GDM1 (cell line): ENCODE measurements around the gene RELB.
"Not testable (repeated sequence)": the region's sequence is repeated elsewhere in the genome, so short reads cannot be mapped to it uniquely, and the experiment has no call there.

Experiments used
- DNase-seq: peaks from one replicate; lab custom pipeline; 2025; lab: John Stamatoyannopoulos, UW

The RELB gene

DNA sequence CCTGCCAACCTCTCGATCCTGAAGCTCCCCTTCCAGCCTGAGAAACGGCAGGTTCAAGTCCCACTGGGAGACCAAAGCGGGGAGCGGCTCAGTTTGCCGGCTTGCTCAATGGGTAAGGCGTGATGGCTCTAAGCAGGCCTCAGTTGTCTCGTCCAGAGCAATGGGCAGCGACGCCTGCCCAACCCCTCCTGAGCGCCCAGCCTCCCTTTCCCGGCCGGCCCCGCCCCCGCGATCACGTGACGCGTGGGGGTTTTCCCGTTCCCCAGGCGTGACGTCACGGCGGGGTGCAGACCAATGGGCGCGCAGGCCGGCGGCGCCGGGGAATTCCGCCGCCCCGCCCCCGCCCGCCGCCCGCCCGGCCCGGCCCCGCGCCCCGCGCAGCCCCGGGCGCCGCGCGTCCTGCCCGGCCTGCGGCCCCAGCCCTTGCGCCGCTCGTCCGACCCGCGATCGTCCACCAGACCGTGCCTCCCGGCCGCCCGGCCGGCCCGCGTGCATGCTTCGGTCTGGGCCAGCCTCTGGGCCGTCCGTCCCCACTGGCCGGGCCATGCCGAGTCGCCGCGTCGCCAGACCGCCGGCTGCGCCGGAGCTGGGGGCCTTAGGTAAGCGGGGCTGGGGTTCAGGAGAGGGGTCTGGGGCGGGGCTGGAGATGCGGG lies at the start of gene RELB:
Gene RELB (plus strand): TSS at position 378 of the 653 bp plus-strand sequence. CDS start 116 bp downstream, at position 494.
- peak; percentile 84 for DNase-seq

DNA sequence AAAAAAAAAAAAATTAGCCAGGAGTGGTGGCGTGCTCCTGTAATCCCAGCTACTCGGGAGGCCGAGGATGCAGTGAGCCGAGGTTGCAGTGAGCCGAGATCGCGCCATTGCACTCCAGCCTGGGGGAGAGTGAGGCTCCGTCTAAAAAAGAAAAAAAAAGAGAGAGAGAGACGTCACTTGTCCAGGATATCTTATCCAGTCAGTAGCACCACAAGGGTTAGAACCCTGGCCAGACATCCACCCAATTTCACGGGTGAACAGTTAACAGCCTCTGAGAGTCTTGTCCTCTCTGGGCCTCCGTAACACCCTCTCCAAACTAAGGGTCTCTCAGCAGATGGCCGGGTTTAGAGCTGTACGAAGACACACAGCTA lies 47.0 kb upstream of the RELB start:
- no peak for DNase-seq

- peak; percentile 93 for DNase-seq
Observed at GRCh38 chr19:44954649-44955504, 46.4 kb upstream of the RELB start, which contains the start of gene CLPTM1. CLPTM1 (plus strand) TSS chr19:44955380; CDS start chr19:44955396, 16 bp downstream.

DNA sequence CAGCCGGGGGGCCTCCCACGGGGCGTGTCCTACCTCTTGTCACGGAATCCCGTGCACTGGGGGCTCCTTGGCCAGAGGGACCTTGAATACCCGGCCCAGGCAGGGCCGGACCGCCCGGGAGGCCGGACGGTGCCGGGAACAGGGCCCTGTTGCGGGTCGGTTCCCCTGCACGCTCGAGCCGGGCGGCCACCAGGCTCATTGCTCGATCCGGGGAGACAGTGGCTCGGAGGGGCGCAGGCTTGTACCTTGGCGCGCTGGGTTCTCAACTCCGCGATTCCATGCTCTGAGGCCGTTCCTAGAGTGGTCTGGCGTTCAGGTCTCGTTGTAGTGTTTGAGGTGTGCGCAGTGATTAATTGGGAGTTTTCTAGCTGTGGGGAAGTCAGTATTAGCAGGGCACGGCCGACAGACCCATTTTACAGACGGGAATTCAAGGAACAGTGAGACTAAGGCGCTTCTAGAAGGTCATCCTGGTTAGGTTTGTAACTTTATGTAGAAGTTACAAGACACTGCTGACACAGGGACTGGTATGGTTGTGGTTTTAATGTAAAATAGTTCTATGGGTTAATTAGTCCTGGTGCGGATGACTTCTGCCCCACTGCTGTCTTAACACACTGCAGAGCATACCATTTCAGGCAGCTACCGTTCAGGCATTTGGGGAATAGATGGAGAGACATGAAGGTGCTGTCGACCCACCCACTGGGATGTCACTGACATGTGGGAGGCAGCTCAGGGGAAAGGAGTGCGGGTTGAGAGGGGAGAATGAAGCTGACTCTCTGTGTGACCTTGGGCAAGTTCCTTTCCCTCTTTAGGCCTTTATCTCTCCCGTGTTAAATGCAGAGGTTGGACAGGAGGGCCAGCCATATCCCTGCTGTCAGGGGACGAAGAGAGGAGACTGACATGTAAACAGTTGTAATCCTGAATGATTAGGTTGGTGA lies 45.5 kb upstream of the RELB start:
- no peak for DNase-seq

- no peak for DNase-seq
Observed at GRCh38 chr19:44957526-44957925, 43.7 kb upstream of the RELB start.

DNA sequence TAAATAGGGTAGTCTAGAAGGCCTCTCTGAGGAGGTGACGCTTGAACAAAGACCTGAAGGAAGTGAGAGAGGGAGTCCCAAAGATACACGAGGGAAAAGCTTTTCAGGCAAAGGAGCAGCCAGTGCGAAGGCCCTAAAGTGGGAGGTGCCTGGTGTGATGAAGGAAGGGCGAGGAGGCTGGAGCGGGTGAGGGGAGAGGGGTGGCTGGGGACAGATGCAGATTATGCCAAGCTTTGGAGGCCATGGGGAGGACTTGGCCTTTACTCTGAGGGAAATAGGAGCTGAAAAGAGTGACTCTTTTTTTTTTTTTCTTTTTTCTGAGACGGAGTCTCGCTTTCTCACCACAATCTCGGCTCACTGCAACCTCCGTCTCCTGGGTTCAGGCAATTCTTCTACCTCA lies 43.2 kb upstream of the RELB start:
- no peak for DNase-seq

- no peak for DNase-seq
Observed at GRCh38 chr19:44959691-44960090, 41.6 kb upstream of the RELB start.

DNA sequence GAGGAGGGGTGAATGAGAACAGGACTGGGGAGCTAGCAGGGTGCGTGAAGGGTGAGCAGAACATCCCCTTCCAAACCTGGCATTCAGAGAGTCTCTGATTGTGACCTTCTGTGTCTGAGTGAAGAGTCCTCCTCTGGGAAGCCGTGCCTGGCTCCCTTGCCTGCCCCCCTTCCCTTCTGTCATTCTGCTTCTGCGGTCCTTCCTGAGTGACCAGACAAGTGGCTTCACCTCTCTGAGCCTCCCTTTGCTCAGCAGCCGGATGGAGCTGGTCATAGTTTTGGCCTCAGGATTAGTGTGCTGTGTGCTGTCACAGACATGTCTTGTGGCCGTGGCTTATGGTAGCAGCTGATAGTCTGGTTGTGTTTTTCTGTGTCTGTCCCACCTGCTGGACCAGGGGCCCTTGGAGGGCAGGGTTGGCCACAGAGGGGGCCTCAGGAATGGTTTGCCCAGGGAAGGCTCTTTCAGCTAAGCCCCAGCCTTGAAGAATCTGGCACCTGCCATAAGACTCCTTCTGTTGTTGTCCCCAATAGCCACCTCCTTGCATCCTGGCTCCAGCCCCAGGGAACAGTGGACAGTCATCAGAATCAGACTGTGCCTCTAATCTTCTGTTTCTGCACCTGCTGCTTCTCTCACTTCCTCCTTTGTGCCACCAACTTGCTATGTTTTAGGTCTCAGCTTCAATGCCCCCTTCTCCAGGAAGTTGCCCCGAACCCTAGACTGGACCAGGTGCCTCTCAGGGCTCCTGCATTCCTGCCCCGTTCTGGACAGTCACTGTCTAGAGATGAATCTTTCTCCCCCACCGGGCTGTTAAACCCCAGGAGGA lies 40.1 kb upstream of the RELB start:
- no peak for DNase-seq

DNA sequence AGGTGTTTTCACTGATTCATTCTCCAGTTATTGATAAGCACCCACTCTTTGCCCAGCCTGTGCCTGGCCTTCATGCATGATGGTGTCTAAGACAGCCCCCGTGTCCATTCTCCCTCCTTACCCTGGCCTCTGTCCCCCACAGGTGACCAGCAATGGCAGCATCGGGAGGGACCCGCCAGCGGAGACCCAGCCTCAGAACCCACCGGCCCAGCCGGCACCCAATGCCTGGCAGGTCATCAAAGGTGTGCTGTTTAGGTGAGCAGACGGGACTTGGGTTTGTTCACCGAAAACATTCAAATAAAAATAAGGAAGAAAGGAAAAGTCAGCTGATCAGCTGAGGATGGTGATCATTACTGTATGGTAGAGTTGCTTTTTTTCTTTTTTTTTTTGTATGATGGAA lies 39.4 kb upstream of the RELB start:
- no peak for DNase-seq

- DNase-seq: no peak
Observed at GRCh38 chr19:44968118-44968517, 33.1 kb upstream of the RELB start.

DNA sequence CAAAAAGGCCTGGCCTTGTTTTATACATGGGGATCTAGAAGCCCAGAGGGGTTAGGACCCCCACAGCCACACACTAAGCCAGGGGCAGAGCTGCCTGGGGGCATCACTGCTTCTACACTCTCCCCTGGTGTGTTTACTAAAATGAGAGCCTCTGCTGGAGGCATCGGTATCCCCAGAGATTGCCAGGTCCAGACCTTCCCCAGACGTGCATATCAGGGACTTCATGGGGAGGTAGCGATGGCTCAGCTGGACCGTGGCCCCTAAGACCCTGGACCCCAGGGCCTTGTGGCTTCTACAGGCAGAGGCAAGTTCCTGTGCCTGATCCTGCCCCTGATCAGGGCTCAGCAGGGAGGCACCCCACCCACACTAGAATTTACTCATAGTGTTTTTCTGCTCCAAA lies 32.6 kb upstream of the RELB start:
- DNase-seq: no peak

- no peak for DNase-seq
Observed at GRCh38 chr19:44969437-44969836, 31.8 kb upstream of the RELB start.

- not testable (repeated sequence) for DNase-seq
Observed at GRCh38 chr19:44971451-44971850, 29.8 kb upstream of the RELB start.

DNA sequence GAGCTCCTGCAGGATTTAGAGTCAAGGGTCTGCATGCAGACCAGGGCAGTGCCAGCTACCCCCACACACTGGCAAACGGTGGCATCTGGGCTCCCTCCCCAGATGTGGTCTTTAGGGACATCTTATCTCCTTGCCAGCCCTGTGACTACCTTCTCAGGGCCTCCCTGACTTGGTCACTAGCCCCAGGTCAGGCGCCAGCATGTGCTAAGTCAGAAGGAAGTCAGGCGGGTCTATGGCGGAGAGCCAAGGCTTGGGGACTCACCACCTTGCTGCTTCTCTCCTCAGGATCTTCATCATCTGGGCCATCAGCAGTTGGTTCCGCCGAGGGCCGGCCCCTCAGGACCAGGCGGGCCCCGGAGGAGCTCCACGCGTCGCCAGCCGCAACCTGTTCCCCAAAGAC lies 28.5 kb upstream of the RELB start:
- DNase-seq: no peak

GRCh38 chr19:44973982-44974735 lies 27.1 kb upstream of the RELB start:
- no peak for DNase-seq

DNA sequence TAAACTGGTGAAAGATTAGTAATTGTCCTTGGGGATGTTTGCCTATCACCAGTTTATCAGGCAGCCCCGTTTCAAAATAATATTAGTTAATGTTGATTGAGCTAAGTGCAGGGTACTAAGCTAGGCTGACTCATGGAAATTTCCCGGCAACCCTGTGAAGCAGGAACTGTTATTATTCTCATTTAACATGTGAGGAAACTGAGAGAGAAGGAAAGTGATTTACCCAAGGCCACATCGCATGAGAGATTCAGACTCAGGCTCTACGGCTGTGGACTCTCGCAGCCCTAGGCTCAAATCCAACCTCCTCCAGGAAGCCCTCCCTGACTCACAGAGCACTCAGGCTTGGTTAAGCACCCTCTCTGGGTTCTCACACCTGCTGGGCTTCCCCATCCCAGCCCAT lies 26.4 kb upstream of the RELB start:
- no peak for DNase-seq

- DNase-seq: no peak
Observed at GRCh38 chr19:44975444-44975843, 25.8 kb upstream of the RELB start.

- DNase-seq: no peak
Observed at GRCh38 chr19:44984005-44984404, 17.3 kb upstream of the RELB start.

DNA sequence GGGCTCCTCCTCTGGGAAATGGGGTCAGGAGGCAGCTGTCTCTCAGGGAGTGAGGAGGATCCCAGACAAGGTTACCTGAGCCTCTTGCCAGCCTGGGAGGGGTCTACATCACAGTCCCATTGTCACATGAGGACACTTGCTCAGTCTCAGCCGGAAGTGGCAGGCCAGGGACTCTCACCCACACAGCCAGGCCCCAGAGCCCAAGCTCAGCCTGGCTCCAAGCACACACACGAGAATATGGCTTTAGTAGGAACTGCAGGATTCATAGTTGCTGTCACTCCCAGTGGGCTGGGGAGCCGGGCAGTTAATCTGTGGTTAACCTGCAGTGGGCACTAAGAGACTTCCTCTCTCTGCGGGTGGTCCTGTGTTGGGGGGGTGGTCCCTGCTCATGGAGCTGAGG lies 15.8 kb upstream of the RELB start:
- no peak for DNase-seq

DNA sequence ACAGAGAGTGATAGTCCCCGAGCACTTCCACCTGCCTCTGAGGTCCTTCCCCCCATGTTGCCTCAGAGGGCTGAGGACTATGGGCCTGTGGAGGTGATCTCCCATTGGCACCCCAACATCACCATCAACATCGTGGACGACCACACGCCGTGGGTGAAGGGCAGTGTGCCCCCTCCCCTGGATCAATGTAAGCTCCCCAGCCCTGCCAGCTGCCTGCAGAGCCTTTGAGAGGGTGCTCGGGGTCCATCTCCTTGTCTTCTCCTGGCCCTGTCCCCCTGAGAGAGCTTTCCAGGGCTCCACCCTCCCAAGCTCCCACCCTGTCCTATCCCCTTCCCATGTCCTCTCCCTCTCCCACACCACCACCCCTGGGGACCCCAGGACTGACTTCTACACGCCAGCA lies 14.9 kb upstream of the RELB start:
- DNase-seq: no peak
